T-helper 2 cell treated with Interferon-gamma antibody and Interleukin-4, amounts not matched to agents 5 μg/mL and 100 μg/mL, for 36 hours (primary cell): ENCODE data around the gene C7.

Source experiments
- DNase-seq: peaks from one replicate; pipeline ENCODE4 v3.0.0; 2021; ENCODE audit warnings: low spot score
- H3K27ac Mint-ChIP-seq: one replicate; pipeline ENCODE4 v1.8.0; 2021; ENCODE audit warnings: mild to moderate bottlenecking, mixed read lengths
- H3K27me3 Mint-ChIP-seq: one replicate; pipeline ENCODE4 v1.8.0; 2021; ENCODE audit warnings: low read depth, mixed read lengths
- H3K36me3 Mint-ChIP-seq: one replicate; pipeline ENCODE4 v1.8.0; 2021; ENCODE audit warnings: low read depth, mixed read lengths
- H3K4me1 Mint-ChIP-seq: one replicate; pipeline ENCODE4 v1.8.0; 2021; ENCODE audit warnings: low read depth, mixed read lengths
- H3K4me3 Mint-ChIP-seq: one replicate; pipeline ENCODE4 v1.8.0; 2022; ENCODE audit warnings: mild to moderate bottlenecking, moderate library complexity, mixed read lengths
- H3K9me3 Mint-ChIP-seq: one replicate; pipeline ENCODE4 v1.8.0; 2021; ENCODE audit warnings: mixed read lengths

The C7 gene

GRCh38 chr5:40955313-40955712 lies 46.0 kb downstream of the C7 start:
- Mint-ChIP-seq H3K27ac (no peak overlapping the region), H3K4me3 (no peak overlapping the region), H3K4me1 (no peaks in the 10 kb centered on the region), H3K36me3 (no peaks in the 10 kb centered on the region), H3K9me3 (no peaks in the 10 kb centered on the region), H3K27me3 (no peaks in the 10 kb centered on the region)
- DNase-seq, result no peak

- Mint-ChIP-seq H3K27ac (no peak overlapping the region), H3K27me3 (no peaks in the 10 kb centered on the region), H3K9me3 (no peaks in the 10 kb centered on the region), H3K4me3 (no peak overlapping the region), H3K36me3 (no peaks in the 10 kb centered on the region), H3K4me1 (no peaks in the 10 kb centered on the region)
- DNase-seq, result no peak
Measured at GRCh38 chr5:40957048-40957447, 47.8 kb downstream of the C7 start.

GRCh38 chr5:40958811-40959210 lies 49.5 kb downstream of the C7 start:
- H3K4me1 Mint-ChIP-seq, result no peaks in the 10 kb centered on the region
- no peak overlapping the region for H3K4me3 Mint-ChIP-seq
- H3K27me3 Mint-ChIP-seq, result no peaks in the 10 kb centered on the region
- no peak overlapping the region for H3K27ac Mint-ChIP-seq
- DNase-seq, result no peak
- H3K9me3 Mint-ChIP-seq, result no peaks in the 10 kb centered on the region
- H3K36me3 Mint-ChIP-seq, result no peaks in the 10 kb centered on the region

- H3K36me3 Mint-ChIP-seq, result no peaks in the 10 kb centered on the region
- H3K9me3 Mint-ChIP-seq, result no peaks in the 10 kb centered on the region
- no peak overlapping the region for H3K4me3 Mint-ChIP-seq
- no peaks in the 10 kb centered on the region for H3K4me1 Mint-ChIP-seq
- DNase-seq, result no peak
- no peaks in the 10 kb centered on the region for H3K27me3 Mint-ChIP-seq
- no peak overlapping the region for H3K27ac Mint-ChIP-seq
Measured at GRCh38 chr5:40960037-40960436, 50.7 kb downstream of the C7 start.

GRCh38 chr5:40962207-40962955 lies 53.1 kb downstream of the C7 start:
- DNase-seq, result no peak
- H3K27ac Mint-ChIP-seq, result no peak overlapping the region
- no peaks in the 10 kb centered on the region for H3K36me3 Mint-ChIP-seq
- H3K4me1 Mint-ChIP-seq, result no peaks in the 10 kb centered on the region
- H3K27me3 Mint-ChIP-seq, result no peaks in the 10 kb centered on the region
- H3K9me3 Mint-ChIP-seq, result no peaks in the 10 kb centered on the region
- no peak overlapping the region for H3K4me3 Mint-ChIP-seq

GRCh38 chr5:40972434-40972833 lies 63.1 kb downstream of the C7 start:
- H3K9me3 Mint-ChIP-seq, result no peaks in the 10 kb centered on the region
- no peaks in the 10 kb centered on the region for H3K27me3 Mint-ChIP-seq
- no peaks in the 10 kb centered on the region for H3K4me1 Mint-ChIP-seq
- DNase-seq, result no peak
- H3K4me3 Mint-ChIP-seq, result no peak overlapping the region
- no peak overlapping the region for H3K27ac Mint-ChIP-seq
- no peaks in the 10 kb centered on the region for H3K36me3 Mint-ChIP-seq

- Mint-ChIP-seq H3K4me3 (no peak overlapping the region), H3K27ac (no peak overlapping the region)
Measured at GRCh38 chr5:40973364-40974004, 64.2 kb downstream of the C7 start.

GRCh38 chr5:40976041-40976440 lies 66.7 kb downstream of the C7 start:
- no peaks in the 10 kb centered on the region for H3K36me3 Mint-ChIP-seq
- H3K9me3 Mint-ChIP-seq, result no peaks in the 10 kb centered on the region
- no peak overlapping the region for H3K27ac Mint-ChIP-seq
- H3K4me1 Mint-ChIP-seq, result no peaks in the 10 kb centered on the region
- peaks cover 2% of the 10 kb centered on the region for H3K27me3 Mint-ChIP-seq
- no peak overlapping the region for H3K4me3 Mint-ChIP-seq
- no peak for DNase-seq

More at GRCh38 chr5:40973364-40974004, 64.2 kb downstream of the C7 start:
- Mint-ChIP-seq H3K27me3 (no peaks in the 10 kb centered on the region), H3K4me1 (no peaks in the 10 kb centered on the region), H3K36me3 (no peaks in the 10 kb centered on the region), H3K9me3 (no peaks in the 10 kb centered on the region)
- no peak for DNase-seq

- Mint-ChIP-seq H3K36me3 (no peaks in the 10 kb centered on the region), H3K4me1 (no peaks in the 10 kb centered on the region), H3K27me3 (peaks cover 2% of the 10 kb centered on the region), H3K9me3 (no peaks in the 10 kb centered on the region), H3K4me3 (no peak overlapping the region), H3K27ac (no peak overlapping the region)
- no peak for DNase-seq
Measured at GRCh38 chr5:40976836-40977235, 67.5 kb downstream of the C7 start.

- no peaks in the 10 kb centered on the region for H3K9me3 Mint-ChIP-seq
- H3K4me1 Mint-ChIP-seq, result no peaks in the 10 kb centered on the region
Measured at GRCh38 chr5:40981420-40981819, 72.1 kb downstream of the C7 start.

GRCh38 chr5:40983781-40984180 lies 74.5 kb downstream of the C7 start:
- Mint-ChIP-seq H3K4me3 (no peak overlapping the region), H3K36me3 (no peaks in the 10 kb centered on the region), H3K27me3 (peaks cover 2% of the 10 kb centered on the region), H3K9me3 (no peaks in the 10 kb centered on the region), H3K27ac (no peak overlapping the region), H3K4me1 (no peaks in the 10 kb centered on the region)
- DNase-seq, result no peak

More at GRCh38 chr5:40981420-40981819, 72.1 kb downstream of the C7 start:
- H3K4me3 Mint-ChIP-seq, result no peak overlapping the region
- no peak overlapping the region for H3K27ac Mint-ChIP-seq
- peaks cover 2% of the 10 kb centered on the region for H3K27me3 Mint-ChIP-seq
- no peaks in the 10 kb centered on the region for H3K36me3 Mint-ChIP-seq
- no peak for DNase-seq

- H3K36me3 Mint-ChIP-seq, result no peaks in the 10 kb centered on the region
- no peak for DNase-seq
Measured at GRCh38 chr5:40984884-40985283, 75.6 kb downstream of the C7 start.

GRCh38 chr5:40985501-40985900 lies 76.2 kb downstream of the C7 start:
- Mint-ChIP-seq H3K9me3 (no peaks in the 10 kb centered on the region), H3K27me3 (peaks cover 2% of the 10 kb centered on the region), H3K27ac (no peak overlapping the region), H3K36me3 (no peaks in the 10 kb centered on the region), H3K4me1 (no peaks in the 10 kb centered on the region), H3K4me3 (no peak overlapping the region)
- DNase-seq, result no peak

More at GRCh38 chr5:40984884-40985283, 75.6 kb downstream of the C7 start:
- Mint-ChIP-seq H3K9me3 (no peaks in the 10 kb centered on the region), H3K27ac (no peak overlapping the region), H3K4me3 (no peak overlapping the region), H3K27me3 (peaks cover 2% of the 10 kb centered on the region), H3K4me1 (no peaks in the 10 kb centered on the region)

GRCh38 chr5:40986666-40987065 lies 77.4 kb downstream of the C7 start:
- Mint-ChIP-seq H3K27me3 (no peaks in the 10 kb centered on the region), H3K4me1 (no peaks in the 10 kb centered on the region), H3K9me3 (no peaks in the 10 kb centered on the region), H3K36me3 (no peaks in the 10 kb centered on the region), H3K4me3 (no peak overlapping the region), H3K27ac (no peak overlapping the region)
- no peak for DNase-seq
